Heart right ventricle (tissue), 16 donors: ENCODE data around the gene RIPOR1. TPM values are rescaled to one million over a fixed set of nuclear protein-coding genes. Genes with fewer than 3 reads are reported as not detected.
A peak's percentile ranks its signal among the peaks of the same experiment; 100 is the strongest.

Experiments used
- ATAC-seq, 8 donors: fragments of 200-7000 bp; cut with Tn5 transposase; one replicate each; pipeline ENCODE4 v1.9.1; 2020; ENCODE audit warnings: mild to moderate bottlenecking in 8 of 8, moderate library complexity in 8 of 8, moderate number of reproducible peaks in 1 of 8
- DNase-seq, 2 donors: peaks; one replicate each; pipeline ENCODE4 v3.0.0-alpha.2; 2020
- H3K27ac ChIP-seq, 10 donors: fragments of 200-600 bp; sonication (generic) in 2 of 10; one replicate each; pipeline versions ENCODE4 v1.5.0 to v1.8.0; 2020 to 2022; ENCODE audit warnings: mild to moderate bottlenecking in 3 of 10
- H3K27me3 ChIP-seq, 7 donors: fragments of 200-600 bp; one replicate each; pipeline ENCODE4 v1.8.0; 2021 to 2022; ENCODE audit warnings: mild to moderate bottlenecking in 2 of 7
- H3K36me3 ChIP-seq, 9 donors: fragments of 200-600 bp; sonication (generic) in 1 of 9; one replicate each; pipeline versions ENCODE4 v1.5.0 to v1.8.0; 2020 to 2022; ENCODE audit warnings: mild to moderate bottlenecking in 2 of 9
- H3K4me1 ChIP-seq, 9 donors: fragments of 200-600 bp; sonication (generic) in 1 of 9; one replicate each; pipeline versions ENCODE4 v1.5.0 to v1.8.0; 2020 to 2022; ENCODE audit warnings: mild to moderate bottlenecking in 4 of 9
- H3K4me3 ChIP-seq, 10 donors: fragments of 200-600 bp; sonication (generic) in 2 of 10; one replicate each; pipeline versions ENCODE4 v1.5.0 to v1.8.0; 2020 to 2022; ENCODE audit warnings: mild to moderate bottlenecking in 7 of 10, moderate library complexity in 2 of 10
- H3K9me3 ChIP-seq, 11 donors: fragments of 200-600 bp in 10 of 11; sonication (generic) in 2 of 11; one replicate each; pipeline versions ENCODE4 v1.5.0 to v1.8.0; 2013 to 2022; ENCODE audit warnings: mild to moderate bottlenecking in 2 of 11, control low read depth in 1 of 11, moderate library complexity in 1 of 11
- WGBS, 2 donors: extraction: QIAGEN DNeasy Blood & Tissue Kit; methylation state at CpG; one replicate each; pipeline ENCODE4 v1.1.7; 2013; ENCODE audit warnings: inconsistent platforms in 1 of 2; 5-methylcytosine and 5-hydroxymethylcytosine counted together
- intact Hi-C, 10 donors: fragments of 100-400 bp; cut with DNase I; formaldehyde crosslinking; loops; one replicate each; pipeline versions ENCODE4 v1.11.1 to v1.14.2; 2022
- polyA plus RNA-seq, 2 donors: library from polyadenylated mRNA; stranded (reverse); fragments of 200-250 nt; gene quantifications; one replicate each; pipeline ENCODE4 v1.2.3, GENCODE V29; 2013
- total RNA-seq, 10 donors: library from RNA; stranded (reverse); fragmentation: NEBNext Ultra II Directional in 3 of 10; extraction: Animal tissue kit (Norgen Biotek cat#: 25700) in 3 of 10; gene quantifications; one replicate each; pipeline versions ENCODE4 v1.2.1 to v1.2.4, GENCODE V29; 2021 to 2023
- TF ChIP-seq, protein P1 (sequence below), 9 donors: fragments of 200-600 bp; sonication (generic) in 2 of 9; IDR thresholded peaks; one replicate each; pipeline versions ENCODE4 v1.5.0 to v1.8.0; 2021 to 2022; ENCODE audit warnings: antibody characterized with exemption in 9 of 9, mild to moderate bottlenecking in 5 of 9, moderate library complexity in 1 of 9
- donor health status: Arrhythmogenic right ventricular cardiomyopathy.
- donor health status: ischemic (EF 13 %, LVEDD 7.1; RV severe dilation, severe dysfunction).
- donor health status: healthy with polysubstance abuse.
- donor health status: DM: no; HTN: yes; CAD: no.
- donor health status: DM: no; HTN: no; CAD: no.
- donor health status: ischemic (EF 25% LVEDD 6.9; RV normal size, moderate dysfunction).
- donor health status: ischemic (EF 25% LVEDD 5.7; RV mildly dilated, moderate dysfunction).
- donor health status: healthy.
- donor health status: DM: yes; HTN: yes; CAD: no.
- donor health status: Ischemic cardiomyopathy.
- donor health status: ischemic (EF 35%, LVEDD 5.7; RV mildly dilated, moderate dysfunction).
- donor health status: nonischemic (EF 11% LVEDD 7.7; RV severe dilation, severe dysfunction).
- donor health status: DM: yes; HTN: yes; CAD: no.
- donor health status: PGD.
- donor health status: ischemic (EF 29% LVEDD 5.4; RV normal size, mild dysfunction).
- donor health status: nonischemic (EF 23%, LVEDD 6.1; RV moderate dilation, normal function).

The RIPOR1 gene
- total and polyA plus RNA-seq, 12 donors, result 40.0 to 86.1 (median 69.2) TPM

DNA sequence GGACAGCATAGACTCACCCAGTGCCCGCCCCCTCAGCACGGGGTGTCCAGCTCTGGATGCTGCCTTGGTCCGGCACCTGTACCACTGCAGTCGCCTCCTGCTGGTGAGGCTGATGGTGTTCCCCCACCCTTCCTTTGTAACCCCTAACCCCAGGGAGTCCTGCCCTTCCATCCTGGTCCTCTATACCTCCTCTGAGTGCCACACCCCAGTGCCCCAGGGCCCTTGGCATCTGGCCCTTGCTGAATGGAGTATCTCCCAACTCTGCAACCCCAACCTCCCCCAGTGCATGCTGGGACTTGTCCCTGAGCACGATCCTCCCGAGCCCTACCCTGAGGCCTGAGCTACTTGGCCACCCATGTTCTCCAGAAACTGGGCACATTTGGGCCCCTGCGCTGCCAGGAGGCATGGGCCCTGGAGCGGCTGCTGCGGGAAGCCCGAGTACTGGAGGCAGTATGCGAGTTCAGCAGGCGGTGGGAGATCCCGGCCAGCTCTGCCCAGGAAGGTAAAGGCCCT lies 15.8 kb downstream of the RIPOR1 start:
- no peaks in the 10 kb centered on the region for H3K9me3 ChIP-seq
- ATAC-seq, result no peak
- peaks cover 19 to 91% (median 64%) of the 10 kb centered on the region in 9 donors for H3K4me1 ChIP-seq
- DNase-seq, result no peak
- H3K36me3 ChIP-seq, result peaks cover 0 to 100% (median 76%) of the 10 kb centered on the region in 9 donors
- TF ChIP-seq, protein P1, sequence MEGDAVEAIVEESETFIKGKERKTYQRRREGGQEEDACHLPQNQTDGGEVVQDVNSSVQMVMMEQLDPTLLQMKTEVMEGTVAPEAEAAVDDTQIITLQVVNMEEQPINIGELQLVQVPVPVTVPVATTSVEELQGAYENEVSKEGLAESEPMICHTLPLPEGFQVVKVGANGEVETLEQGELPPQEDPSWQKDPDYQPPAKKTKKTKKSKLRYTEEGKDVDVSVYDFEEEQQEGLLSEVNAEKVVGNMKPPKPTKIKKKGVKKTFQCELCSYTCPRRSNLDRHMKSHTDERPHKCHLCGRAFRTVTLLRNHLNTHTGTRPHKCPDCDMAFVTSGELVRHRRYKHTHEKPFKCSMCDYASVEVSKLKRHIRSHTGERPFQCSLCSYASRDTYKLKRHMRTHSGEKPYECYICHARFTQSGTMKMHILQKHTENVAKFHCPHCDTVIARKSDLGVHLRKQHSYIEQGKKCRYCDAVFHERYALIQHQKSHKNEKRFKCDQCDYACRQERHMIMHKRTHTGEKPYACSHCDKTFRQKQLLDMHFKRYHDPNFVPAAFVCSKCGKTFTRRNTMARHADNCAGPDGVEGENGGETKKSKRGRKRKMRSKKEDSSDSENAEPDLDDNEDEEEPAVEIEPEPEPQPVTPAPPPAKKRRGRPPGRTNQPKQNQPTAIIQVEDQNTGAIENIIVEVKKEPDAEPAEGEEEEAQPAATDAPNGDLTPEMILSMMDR (IDR thresholded peaks at IDR 0.05), result peak in 2 of 9 donors; percentile 11 to 14
- 78 to 84% methylated on average over 13 of the region's 13 CpGs for WGBS, 2 donors
- H3K4me3 ChIP-seq, result no peak overlapping the region
- intact Hi-C loops, result loop anchor here in 4 of 10 donors (10.0 kb wide), 2 partner anchors 100 to 400 kb away; partner anchors contain the start of genes CARMIL2 (in 3 of the 4) and LCAT (in 1 of the 4)
- peak overlapping the region in 4 of 10 donors; percentile 10 to 61 (median 20) for H3K27ac ChIP-seq
- H3K27me3 ChIP-seq, result no peaks in the 10 kb centered on the region

DNA sequence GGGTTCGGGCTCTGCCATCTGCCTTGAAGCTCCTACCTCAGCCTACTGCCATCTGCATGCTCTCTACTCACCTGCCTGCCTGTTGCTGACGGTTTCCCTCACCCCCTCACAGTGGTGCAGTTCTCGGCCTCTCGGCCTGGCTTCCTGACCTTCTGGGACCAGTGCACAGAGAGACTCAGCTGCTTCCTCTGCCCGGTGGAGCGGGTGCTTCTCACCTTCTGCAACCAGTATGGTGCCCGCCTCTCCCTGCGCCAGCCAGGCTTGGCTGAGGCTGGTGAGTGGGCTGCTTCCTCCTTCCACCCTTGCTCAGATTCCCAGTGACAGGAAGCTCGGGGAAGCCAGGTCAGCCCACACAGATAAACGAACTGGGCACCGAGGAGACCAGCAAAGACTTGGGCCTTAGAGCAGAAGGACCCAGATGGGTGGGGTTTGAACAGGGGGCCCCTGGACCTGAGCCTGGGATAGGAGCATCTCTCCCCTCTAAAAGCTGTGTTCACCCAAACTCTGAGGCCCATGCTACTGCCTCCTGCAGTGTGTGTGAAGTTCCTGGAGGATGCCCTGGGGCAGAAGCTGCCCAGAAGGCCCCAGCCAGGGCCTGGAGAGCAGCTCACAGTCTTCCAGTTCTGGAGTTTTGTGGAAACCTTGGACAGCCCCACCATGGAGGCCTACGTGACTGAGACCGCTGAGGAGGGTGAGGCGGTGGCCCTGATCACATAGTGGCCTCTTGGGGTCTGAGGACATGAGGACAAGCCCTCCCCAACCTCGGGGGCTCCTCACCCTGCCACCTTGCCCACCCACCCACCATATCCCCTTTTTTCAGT lies 16.4 kb downstream of the RIPOR1 start:
- Histone ChIP-seq H3K4me1 (peaks cover 19 to 91% (median 62%) of the 10 kb centered on the region in 9 donors), H3K27me3 (no peaks in the 10 kb centered on the region), H3K27ac (peak overlapping the region in 4 of 10 donors; percentile 15 to 61 (median 43)), H3K36me3 (peaks cover 0 to 95% (median 69%) of the 10 kb centered on the region in 9 donors), H3K9me3 (no peaks in the 10 kb centered on the region), H3K4me3 (no peak overlapping the region)
- ATAC-seq (no peak), DNase-seq (no peak)
- intact Hi-C loops, result loop anchor here in 4 of 10 donors (10.0 kb wide), 2 partner anchors 100 to 400 kb away; partner anchors contain the start of genes CARMIL2 (in 3 of the 4) and LCAT (in 1 of the 4)
- 73 to 77% methylated on average over 15 of the region's 15 CpGs for WGBS, 2 donors
- TF ChIP-seq, protein P1 (IDR thresholded peaks at IDR 0.05), result no peak

DNA sequence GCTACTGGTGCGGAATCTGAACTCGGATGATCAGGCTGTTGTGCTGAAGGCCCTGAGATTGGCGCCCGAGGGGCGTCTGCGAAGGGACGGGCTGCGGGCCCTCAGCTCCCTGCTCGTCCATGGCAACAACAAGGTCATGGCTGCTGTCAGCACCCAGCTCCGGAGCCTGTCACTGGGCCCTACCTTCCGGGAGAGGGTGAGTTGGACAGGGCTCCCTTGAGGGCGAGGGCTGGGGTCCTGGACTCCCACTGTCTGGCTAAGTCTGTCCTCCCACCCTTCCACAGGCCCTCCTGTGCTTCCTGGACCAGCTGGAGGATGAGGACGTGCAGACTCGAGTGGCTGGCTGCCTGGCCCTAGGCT lies 17.0 kb downstream of the RIPOR1 start:
- ATAC-seq, result no peak

DNA sequence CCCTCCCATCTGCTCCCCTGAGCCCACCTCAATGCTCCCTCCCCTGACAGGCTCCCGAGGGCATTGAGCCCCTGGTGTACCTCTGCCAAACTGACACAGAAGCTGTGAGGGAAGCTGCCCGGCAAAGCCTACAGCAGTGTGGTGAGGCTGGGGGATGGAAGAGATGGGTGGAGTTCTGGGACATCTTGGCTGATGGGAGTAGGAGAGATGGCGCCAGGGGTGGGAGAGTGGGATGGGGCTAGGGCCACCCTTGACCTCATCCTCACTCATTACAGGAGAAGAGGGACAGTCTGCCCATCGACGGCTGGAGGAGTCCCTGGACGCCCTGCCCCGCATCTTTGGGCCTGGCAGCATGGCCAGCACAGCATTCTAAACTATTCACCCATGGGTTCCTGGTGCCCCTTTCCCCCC lies 17.5 kb downstream of the RIPOR1 start:
- H3K36me3 ChIP-seq, result peaks cover 0 to 85% (median 59%) of the 10 kb centered on the region in 9 donors
- TF ChIP-seq, protein P1 (IDR thresholded peaks at IDR 0.05), result no peak
- no peak overlapping the region for H3K4me3 ChIP-seq
- peaks cover 19 to 84% (median 54%) of the 10 kb centered on the region in 9 donors for H3K4me1 ChIP-seq
- intact Hi-C loops, result loop anchor here in 4 of 10 donors (10.0 kb wide), 2 partner anchors 99 to 399 kb away; partner anchors contain the start of genes CARMIL2 (in 3 of the 4) and LCAT (in 1 of the 4)
- no peak for ATAC-seq
- WGBS, 2 donors, result 80 to 82% methylated on average over 7 of the region's 7 CpGs
- no peaks in the 10 kb centered on the region for H3K9me3 ChIP-seq
- peak overlapping the region in 6 of 10 donors; percentile 12 to 73 (median 46) for H3K27ac ChIP-seq
- H3K27me3 ChIP-seq, result no peaks in the 10 kb centered on the region
- no peak for DNase-seq

More for the DNA sequence above, 17.0 kb downstream of the RIPOR1 start:
- DNase-seq, result no peak
- H3K27me3 ChIP-seq, result no peaks in the 10 kb centered on the region
- no peak overlapping the region for H3K4me3 ChIP-seq
- TF ChIP-seq, protein P1 (IDR thresholded peaks at IDR 0.05), result no peak
- peaks cover 19 to 89% (median 58%) of the 10 kb centered on the region in 9 donors for H3K4me1 ChIP-seq
- intact Hi-C loops, result loop anchor here in 4 of 10 donors (10.0 kb wide), 2 partner anchors 99 to 399 kb away; partner anchors contain the start of genes CARMIL2 (in 3 of the 4) and LCAT (in 1 of the 4)
- H3K9me3 ChIP-seq, result no peaks in the 10 kb centered on the region
- 79% methylated on average over 14 of the region's 14 CpGs for WGBS, 2 donors
- H3K27ac ChIP-seq, result peak overlapping the region in 4 of 10 donors; percentile 12 to 61 (median 46)
- peaks cover 0 to 89% (median 63%) of the 10 kb centered on the region in 9 donors for H3K36me3 ChIP-seq
